Posterior vena cava (tissue), 2 donors: ENCODE results near the gene IER3. TPM values are rescaled to one million over a fixed set of nuclear protein-coding genes. Genes with fewer than 3 reads are reported as not detected.

Experiments
- total RNA-seq, 2 donors: library from RNA; stranded (reverse); fragmentation: NEBNext Ultra II Directional; extraction: Animal tissue kit (Norgen Biotek cat#: 25700); gene quantifications; one replicate each; pipeline ENCODE4 v1.2.1, GENCODE V29; 2021
- donor health status: DM: yes; HTN: yes; CAD: no.
- donor health status: DM: yes; HTN: yes; CAD: no.

Gene IER3
- total RNA-seq, 2 donors from 2014 or later = 28.5 to 51.5 TPM

Other genes starting within 250 kb of the IER3 start
- 10 to 100 TPM; 52.2 to 59.6 TPM for gene GNL1, start 188.1 kb downstream of the IER3 start, total RNA-seq
- 1 to 10 TPM; 5.4 to 8.3 TPM for gene PRR3, start 187.3 kb downstream of the IER3 start, total RNA-seq
- 10 to 100 TPM; 39.4 to 42.3 TPM for gene ABCF1, start 173.1 kb downstream of the IER3 start, total RNA-seq
- 10 to 100 TPM; 35.2 to 50.7 TPM for gene PPP1R10, start 127.3 kb downstream of the IER3 start, total RNA-seq
- gene MRPS18B, start 126.7 kb downstream of the IER3 start, total RNA-seq = 10 to 100 TPM; 27.8 to 29.6 TPM
- gene ATAT1, start 117.7 kb downstream of the IER3 start, total RNA-seq = 1 to 10 TPM; 5.2 to 7.2 TPM
- gene C6orf136, start 97.4 kb downstream of the IER3 start, total RNA-seq = 10 to 100 TPM in 1 of 2 donors, 1 to 10 TPM in 1; 8.5 to 13.4 TPM
- 10 to 100 TPM; 17.6 to 22.5 TPM for gene DHX16, start 71.5 kb downstream of the IER3 start, total RNA-seq
- 100 to 1,000 TPM in 1 of 2 donors, 10 to 100 TPM in 1; 70.0 to 111 TPM for gene PPP1R18, start 57.9 kb downstream of the IER3 start, total RNA-seq
- 10 to 100 TPM; 14.6 to 15.5 TPM for gene NRM, start 53.6 kb downstream of the IER3 start, total RNA-seq
- gene MDC1, start 27.3 kb downstream of the IER3 start, total RNA-seq = 10 to 100 TPM; 24.4 to 25.0 TPM
- 100 to 1,000 TPM; 342 to 378 TPM for gene TUBB, start 24.2 kb downstream of the IER3 start, total RNA-seq
- 100 to 1,000 TPM; 150 to 167 TPM for gene FLOT1, start 1.9 kb downstream of the IER3 start, total RNA-seq
- gene DDR1, start 140.0 kb upstream of the IER3 start, total RNA-seq = 10 to 100 TPM; 25.2 to 26.0 TPM
- gene GTF2H4, start 163.7 kb upstream of the IER3 start, total RNA-seq = 10 to 100 TPM; 27.2 to 37.8 TPM
- 10 to 100 TPM; 13.8 to 17.8 TPM for gene VARS2, start 169.7 kb upstream of the IER3 start, total RNA-seq
- under 1 TPM in 1 of 2 donors, not detected in 1; 0.29 TPM for gene SFTA2, start 187.6 kb upstream of the IER3 start, total RNA-seq
- not detected for gene MUCL3, start 196.4 kb upstream of the IER3 start, total RNA-seq
- not detected for gene MUC21, start 239.2 kb upstream of the IER3 start, total RNA-seq